ENCODE measurements around the gene KCNIP3. TPM values are rescaled to one million over a fixed set of nuclear protein-coding genes. Genes with fewer than 3 reads are reported as not detected.

KCNIP3 gene
- total and polyA plus RNA-seq, 4 donors: 1.8 to 2.7 (median 2.1) TPM

GRCh38 chr2:95350774-95351597 lies 53.8 kb downstream of the KCNIP3 start:
- ATAC-seq (ENCODE audit: insufficient read depth, low FRiP score) (no peak), DNase-seq (peak in 1 of 3 donors; percentile 5)
- no peak overlapping the region for H3K27ac ChIP-seq (ENCODE audit: low read depth in 1 of 2, low read length in 1 of 2)

GRCh38 chr2:95351598-95351915 lies 54.4 kb downstream of the KCNIP3 start:
- H3K27me3 ChIP-seq (ENCODE audit: control insufficient read depth in 3 of 3, insufficient read depth in 3 of 3, low read length in 2 of 3): peaks cover 0 to 3% (median 0%) of the 10 kb centered on the region in 3 donors
- no peak for TF ChIP-seq CTCF (IDR thresholded peaks at IDR 0.05; ENCODE audit: control extremely low read depth, extremely low read depth)
- no peak overlapping the region for H3K4me3 ChIP-seq
- H3K9me3 ChIP-seq (ENCODE audit: control insufficient read depth in 4 of 4, insufficient read depth in 3 of 4, low read length in 3 of 4): no peaks in the 10 kb centered on the region
- DNase-seq (peak in 1 of 3 donors; percentile 4), ATAC-seq (ENCODE audit: insufficient read depth, low FRiP score) (no peak)
- H3K4me1 ChIP-seq (ENCODE audit: control insufficient read depth in 5 of 5, insufficient read depth in 5 of 5, low read length in 5 of 5): peaks cover 0 to 6% (median 0%) of the 10 kb centered on the region in 5 donors
- no peak overlapping the region for H3K9ac ChIP-seq (ENCODE audit: insufficient read depth in 1 of 2, low read length in 2 of 2)
- H3K27ac ChIP-seq (ENCODE audit: low read depth in 1 of 2, low read length in 1 of 2): no peak overlapping the region
- H3K36me3 ChIP-seq (ENCODE audit: control insufficient read depth in 4 of 4, insufficient read depth in 4 of 4, low read length in 4 of 4): no peaks in the 10 kb centered on the region
- WGBS, 2 donors: 79 to 85% methylated on average over 4 of the region's 4 CpGs

More at GRCh38 chr2:95350774-95351597, 53.8 kb downstream of the KCNIP3 start:
- no peak overlapping the region for H3K4me3 ChIP-seq
- no peak for TF ChIP-seq CTCF (IDR thresholded peaks at IDR 0.05; ENCODE audit: control extremely low read depth, extremely low read depth)
- no peaks in the 10 kb centered on the region for H3K9me3 ChIP-seq (ENCODE audit: control insufficient read depth in 4 of 4, insufficient read depth in 3 of 4, low read length in 3 of 4)
- H3K36me3 ChIP-seq (ENCODE audit: control insufficient read depth in 4 of 4, insufficient read depth in 4 of 4, low read length in 4 of 4): no peaks in the 10 kb centered on the region
- peaks cover 0 to 6% (median 0%) of the 10 kb centered on the region in 5 donors for H3K4me1 ChIP-seq (ENCODE audit: control insufficient read depth in 5 of 5, insufficient read depth in 5 of 5, low read length in 5 of 5)
- no peak overlapping the region for H3K9ac ChIP-seq (ENCODE audit: insufficient read depth in 1 of 2, low read length in 2 of 2)
- H3K27me3 ChIP-seq (ENCODE audit: control insufficient read depth in 3 of 3, insufficient read depth in 3 of 3, low read length in 2 of 3): peaks cover 0 to 3% (median 0%) of the 10 kb centered on the region in 3 donors
- 88 to 92% methylated on average over 13 of the region's 13 CpGs for WGBS, 2 donors

- ATAC-seq (ENCODE audit: insufficient read depth, low FRiP score) (no peak), DNase-seq (peak in 1 of 3 donors; percentile 8)
- no peak overlapping the region for H3K27ac ChIP-seq (ENCODE audit: low read depth in 1 of 2, low read length in 1 of 2)
- H3K4me1 ChIP-seq (ENCODE audit: control insufficient read depth in 5 of 5, insufficient read depth in 5 of 5, low read length in 5 of 5): no peaks in the 10 kb centered on the region
- no peak for TF ChIP-seq CTCF (IDR thresholded peaks at IDR 0.05; ENCODE audit: control extremely low read depth, extremely low read depth)
- H3K27me3 ChIP-seq (ENCODE audit: control insufficient read depth in 3 of 3, insufficient read depth in 3 of 3, low read length in 2 of 3): peaks cover 0 to 3% (median 0%) of the 10 kb centered on the region in 3 donors
- peaks cover 0 to 4% (median 0%) of the 10 kb centered on the region in 4 donors for H3K9me3 ChIP-seq (ENCODE audit: control insufficient read depth in 4 of 4, insufficient read depth in 3 of 4, low read length in 3 of 4)
- no peak overlapping the region for H3K4me3 ChIP-seq
- no peak overlapping the region for H3K9ac ChIP-seq (ENCODE audit: insufficient read depth in 1 of 2, low read length in 2 of 2)
- H3K36me3 ChIP-seq (ENCODE audit: control insufficient read depth in 4 of 4, insufficient read depth in 4 of 4, low read length in 4 of 4): no peaks in the 10 kb centered on the region
- WGBS, 2 donors: 61 to 72% methylated on average over 4 to 6 of the region's 6 CpGs
Observed at GRCh38 chr2:95352310-95353054, 55.3 kb downstream of the KCNIP3 start.
